ENCODE results near the gene CNTN2. TPM values are rescaled to one million over a fixed set of nuclear protein-coding genes. Genes with fewer than 3 reads are reported as not detected.

CNTN2 gene
- total RNA-seq, 1 donor, result not detected

- H3K4me3 ChIP-seq (ENCODE audit: low read depth, low read length), result peak within 1 kb of the TSS; percentile 84
- peak; percentile 99 for DNase-seq (ENCODE audit: low read depth)
These were observed 78.9 kb downstream of the CNTN2 start, which contains the start of gene RBBP5 for GRCh38 chr1:205121660-205122488. Gene RBBP5, minus strand, starts transcription at chr1:205121978. Its CDS starts 105 bp downstream, at chr1:205121873.

DNA sequence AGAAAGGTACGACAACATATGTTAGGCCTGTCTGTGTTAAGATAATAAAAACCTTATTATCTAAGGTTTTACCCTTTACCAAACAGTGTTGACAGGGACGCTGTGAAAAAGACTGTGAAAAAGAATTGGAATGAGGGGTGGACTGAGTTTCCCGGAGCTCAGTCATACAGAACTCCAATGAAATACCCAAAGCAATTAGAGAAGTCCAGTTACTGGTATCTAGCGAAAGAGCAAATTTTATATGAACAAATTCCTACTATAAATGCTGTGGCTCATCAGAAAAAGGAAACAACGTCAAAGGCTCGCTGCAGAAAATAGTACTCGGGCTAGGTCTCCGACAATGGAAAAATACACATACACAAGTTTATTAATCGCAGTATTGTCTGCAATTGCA, 79.5 kb downstream of the CNTN2 start:
- TF ChIP-seq, protein P1, sequence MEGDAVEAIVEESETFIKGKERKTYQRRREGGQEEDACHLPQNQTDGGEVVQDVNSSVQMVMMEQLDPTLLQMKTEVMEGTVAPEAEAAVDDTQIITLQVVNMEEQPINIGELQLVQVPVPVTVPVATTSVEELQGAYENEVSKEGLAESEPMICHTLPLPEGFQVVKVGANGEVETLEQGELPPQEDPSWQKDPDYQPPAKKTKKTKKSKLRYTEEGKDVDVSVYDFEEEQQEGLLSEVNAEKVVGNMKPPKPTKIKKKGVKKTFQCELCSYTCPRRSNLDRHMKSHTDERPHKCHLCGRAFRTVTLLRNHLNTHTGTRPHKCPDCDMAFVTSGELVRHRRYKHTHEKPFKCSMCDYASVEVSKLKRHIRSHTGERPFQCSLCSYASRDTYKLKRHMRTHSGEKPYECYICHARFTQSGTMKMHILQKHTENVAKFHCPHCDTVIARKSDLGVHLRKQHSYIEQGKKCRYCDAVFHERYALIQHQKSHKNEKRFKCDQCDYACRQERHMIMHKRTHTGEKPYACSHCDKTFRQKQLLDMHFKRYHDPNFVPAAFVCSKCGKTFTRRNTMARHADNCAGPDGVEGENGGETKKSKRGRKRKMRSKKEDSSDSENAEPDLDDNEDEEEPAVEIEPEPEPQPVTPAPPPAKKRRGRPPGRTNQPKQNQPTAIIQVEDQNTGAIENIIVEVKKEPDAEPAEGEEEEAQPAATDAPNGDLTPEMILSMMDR (IDR thresholded peaks at IDR 0.05; ENCODE audit: insufficient read depth, low read depth, low read length), result no peak

More at GRCh38 chr1:205121660-205122488, 78.9 kb downstream of the CNTN2 start, which contains the start of gene RBBP5:
- TF ChIP-seq, protein P1 (IDR thresholded peaks at IDR 0.05; ENCODE audit: insufficient read depth, low read depth, low read length), result peak; percentile 75

GRCh38 chr1:205124726-205125125, 81.7 kb downstream of the CNTN2 start:
- no peak for DNase-seq (ENCODE audit: low read depth)
- TF ChIP-seq, protein P1 (IDR thresholded peaks at IDR 0.05; ENCODE audit: insufficient read depth, low read depth, low read length), result no peak
- H3K4me3 ChIP-seq (ENCODE audit: low read depth, low read length), result no peak overlapping the region

More for the DNA sequence above, 79.5 kb downstream of the CNTN2 start:
- peak overlapping the region; percentile 84 for H3K4me3 ChIP-seq (ENCODE audit: low read depth, low read length)
- no peak for DNase-seq (ENCODE audit: low read depth)

DNA sequence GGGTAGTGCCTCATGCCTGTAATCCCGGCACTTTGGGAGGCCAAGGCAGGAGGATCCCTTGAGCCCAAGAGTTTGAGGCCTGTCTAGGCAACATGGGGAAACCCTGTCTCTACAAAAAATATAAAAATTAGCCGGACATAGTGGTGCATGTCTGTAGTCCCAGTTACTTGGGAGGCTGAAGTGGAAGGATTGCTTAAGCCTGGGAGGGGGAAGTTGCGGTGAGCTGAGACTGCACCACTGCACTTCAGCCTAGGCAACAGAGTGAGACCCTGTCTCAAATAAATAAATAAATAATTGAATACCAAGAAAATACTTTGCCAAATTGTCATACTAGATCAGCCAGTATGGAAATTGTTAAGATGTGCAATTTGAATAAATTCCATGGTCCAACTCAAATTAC, 84.6 kb downstream of the CNTN2 start:
- TF ChIP-seq, protein P1 (IDR thresholded peaks at IDR 0.05; ENCODE audit: insufficient read depth, low read depth, low read length), result no peak
- DNase-seq (ENCODE audit: low read depth), result no peak
- H3K4me3 ChIP-seq (ENCODE audit: low read depth, low read length), result no peak overlapping the region

Other genes with a start within 250 kb of the CNTN2 start
- 1.7 and 1.9 TPM in 2 replicates for gene NFASC, start 172.3 kb upstream of the CNTN2 start, total RNA-seq
- 0.97 and 1.3 TPM in 2 replicates for gene TMEM81, start 41.2 kb downstream of the CNTN2 start, total RNA-seq
- 14.2 and 22.5 TPM in 2 replicates for gene RBBP5, start 78.8 kb downstream of the CNTN2 start, total RNA-seq
- 15.5 and 22.0 TPM in 2 replicates for gene DSTYK, start 168.5 kb downstream of the CNTN2 start, total RNA-seq
- gene TMCC2, start 184.7 kb downstream of the CNTN2 start, total RNA-seq, result 3.2 and 3.5 TPM in 2 replicates

All from fibroblast of villous mesenchyme (primary cell).